ENCODE measurements around the gene ZBTB7C.
A peak's percentile ranks its signal among the peaks of the same experiment; 100 is the strongest.

The ZBTB7C gene

DNA sequence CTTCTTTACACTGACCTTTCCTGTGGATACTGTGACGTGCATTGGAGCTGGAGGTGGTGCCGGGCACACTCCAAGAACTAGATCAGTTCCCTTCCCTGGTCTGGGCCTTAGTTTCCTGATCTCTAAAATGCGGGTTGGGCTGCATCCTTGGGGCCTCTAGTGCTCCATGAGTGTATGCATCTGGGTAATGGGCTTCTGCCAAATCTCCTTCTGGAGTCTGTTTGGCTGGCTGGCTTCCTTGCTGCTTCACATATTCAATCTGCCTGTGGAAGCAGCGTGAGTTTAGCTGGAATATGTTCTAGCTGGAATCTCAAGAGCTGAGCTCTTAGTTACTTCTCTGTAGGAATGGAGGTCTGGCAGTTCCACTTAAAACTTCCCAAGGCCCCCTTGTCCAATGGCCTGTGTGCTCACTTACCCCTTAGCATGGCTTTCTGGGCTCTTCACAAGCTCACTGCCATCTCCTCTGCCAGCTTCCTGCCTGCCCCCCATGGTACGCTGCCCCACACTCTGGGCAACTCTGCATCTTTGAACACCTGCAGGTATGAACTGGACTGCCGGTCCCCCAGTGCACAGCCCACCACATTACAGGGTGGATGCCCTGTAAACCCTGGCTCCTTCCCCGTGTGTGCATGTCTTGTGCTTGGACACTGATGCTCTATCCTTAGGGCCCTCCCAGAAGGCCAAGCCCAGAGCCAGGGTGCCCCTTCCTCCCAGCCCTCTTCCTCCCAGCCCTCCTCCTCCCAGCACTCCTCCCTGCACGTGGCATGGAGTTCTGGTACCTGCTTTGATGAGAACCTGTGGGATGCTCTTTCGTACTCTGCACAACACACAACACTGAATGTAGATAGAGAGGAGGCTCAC is 375.2 kb downstream of the ZBTB7C start:
- DNase-seq, result no peak

DNA sequence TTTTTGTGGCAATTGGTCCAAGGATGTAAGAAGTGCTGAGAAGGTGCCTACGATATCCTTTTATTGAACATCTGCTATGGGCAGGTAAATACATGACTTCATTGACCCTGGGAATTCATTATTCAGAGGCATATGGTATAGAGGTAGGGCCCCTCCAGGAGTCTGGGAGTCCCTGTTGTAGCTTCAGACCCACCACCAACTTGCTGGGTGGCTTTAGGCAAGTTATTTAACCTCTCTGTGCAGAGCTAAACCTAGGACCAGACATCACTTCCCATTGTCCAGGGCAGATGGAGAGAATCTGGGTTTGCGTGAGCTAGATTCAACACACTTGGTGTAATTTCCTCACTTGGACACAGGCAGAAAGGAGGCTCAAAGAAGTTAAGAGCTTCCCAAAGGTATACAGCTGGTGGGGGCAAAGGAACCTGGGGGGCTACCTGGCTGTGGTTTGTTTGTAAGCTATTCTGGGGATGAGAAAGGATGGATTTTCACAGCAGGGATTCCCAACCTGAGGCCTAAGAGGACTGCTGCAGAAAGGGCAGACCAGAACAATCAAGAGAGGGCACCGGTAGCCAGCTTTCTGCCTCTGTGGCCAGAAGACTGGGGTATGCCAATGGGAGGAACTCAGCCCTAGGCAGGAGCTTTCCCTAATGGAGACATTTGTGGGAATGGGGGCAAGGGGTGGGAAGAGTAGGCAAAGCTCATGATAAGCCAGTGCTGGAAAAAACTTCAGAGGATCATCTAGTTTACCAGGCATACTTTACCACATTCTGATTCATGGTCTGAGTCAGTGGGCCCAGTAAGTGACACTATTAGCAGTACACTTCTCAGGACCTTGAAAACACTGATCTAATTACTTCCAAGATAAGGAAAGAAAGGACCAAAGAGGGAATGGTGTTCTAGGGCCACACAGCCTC is 376.1 kb downstream of the ZBTB7C start:
- no peak for DNase-seq

DNA sequence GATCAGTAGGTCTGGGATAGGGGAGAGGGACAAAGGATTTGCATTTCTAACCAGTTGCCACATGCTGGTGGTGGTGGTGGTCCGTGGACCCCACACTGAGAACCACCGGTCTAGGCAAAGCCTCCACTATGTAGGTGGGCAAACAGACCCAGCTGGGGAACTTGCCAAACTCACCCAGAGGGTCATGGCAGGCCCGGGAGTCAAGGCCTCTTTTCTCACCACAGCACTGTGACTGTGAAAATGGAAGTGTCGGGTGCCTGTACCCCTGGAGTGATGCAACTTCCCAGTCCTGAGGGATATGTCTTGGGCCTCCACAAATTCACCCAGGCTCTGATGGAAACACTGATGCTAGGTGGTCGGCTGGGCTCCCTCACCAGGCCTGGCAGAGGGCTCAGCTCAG is 377.5 kb downstream of the ZBTB7C start:
- DNase-seq, result no peak

DNA sequence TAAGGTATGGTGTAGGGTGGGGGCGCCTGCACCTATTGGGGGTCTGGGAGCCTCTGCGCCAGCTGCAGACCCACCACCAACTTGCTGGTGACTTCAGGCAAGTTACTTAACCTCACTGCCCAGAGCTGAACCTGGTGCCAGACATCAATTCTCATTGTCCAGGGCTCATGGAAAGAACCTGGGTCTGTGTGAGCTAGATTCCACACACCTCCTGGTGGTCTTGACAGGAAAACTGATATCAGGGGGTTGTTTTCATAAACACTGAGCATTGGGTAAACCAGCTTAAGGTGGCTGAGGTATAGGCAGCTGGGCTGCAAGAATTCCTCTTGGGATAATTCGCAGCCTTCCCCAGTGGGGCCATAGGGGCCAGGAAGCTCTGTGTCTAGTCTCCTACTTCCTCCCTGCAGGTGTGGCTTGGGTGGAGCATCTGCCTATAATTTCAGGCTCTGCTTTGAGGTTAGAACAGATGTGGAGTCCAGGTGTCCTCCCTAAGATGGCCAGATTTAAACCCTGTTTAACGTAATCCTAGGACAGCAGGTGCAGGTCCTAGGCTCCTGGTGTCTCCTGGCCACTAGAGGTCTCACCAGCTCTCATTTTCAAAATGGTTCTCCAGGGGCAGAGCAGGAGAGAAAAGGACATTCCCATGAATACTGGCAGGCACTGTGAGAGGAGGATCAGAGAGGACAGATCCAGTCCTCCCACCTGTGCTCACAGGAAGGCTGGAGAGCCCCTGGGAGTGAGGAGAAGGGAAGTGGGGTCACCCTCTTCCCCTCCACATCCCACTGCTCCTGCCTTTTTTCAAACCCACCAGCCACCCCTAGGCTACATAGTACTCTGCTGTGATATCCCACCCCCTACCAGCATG is 378.3 kb downstream of the ZBTB7C start:
- peak in 3 of 4 experiments; percentile 38 to 57 (median 57) for DNase-seq

GRCh38 chr18:48029296-48029986 is 379.7 kb downstream of the ZBTB7C start:
- no peak for DNase-seq

DNA sequence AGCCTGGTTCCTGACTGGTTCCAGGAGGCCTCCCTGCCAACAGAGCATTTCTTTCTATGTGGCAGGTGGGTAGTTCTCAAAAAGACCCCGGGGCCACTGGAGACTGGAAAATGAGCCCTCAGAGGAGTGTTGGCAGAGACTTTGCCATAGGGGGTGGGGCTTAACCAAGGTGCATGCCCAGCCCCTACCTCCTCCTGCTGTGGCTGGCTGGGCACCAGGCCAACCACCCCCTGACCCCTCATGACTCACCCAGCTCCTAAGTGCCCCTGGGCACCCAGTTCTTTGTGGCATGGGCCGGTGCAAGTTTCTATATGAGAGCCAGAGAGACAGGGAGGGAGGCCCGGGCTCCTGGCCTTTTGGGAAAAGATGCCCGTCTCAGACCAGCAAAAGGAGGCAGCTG is 380.5 kb downstream of the ZBTB7C start:
- DNase-seq, result no peak

DNA sequence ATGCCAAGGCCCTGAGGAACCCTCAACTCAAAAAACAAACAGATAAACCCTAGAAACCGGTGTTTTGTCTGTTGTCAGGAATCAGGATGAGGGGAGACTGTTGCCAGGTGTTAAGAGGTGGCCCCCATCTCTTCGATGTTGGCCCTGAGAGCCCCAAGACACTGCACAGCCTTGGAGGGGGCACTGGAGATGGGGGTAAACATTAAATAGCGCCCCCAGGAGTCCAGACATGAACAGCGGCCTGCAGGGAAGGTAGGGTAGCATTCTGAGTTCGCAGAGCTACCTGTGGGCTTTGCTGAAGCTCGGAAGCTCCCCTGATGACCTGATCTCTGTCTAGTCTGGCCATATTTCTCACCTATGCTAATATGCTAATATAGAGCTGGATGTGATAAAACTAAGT is 381.1 kb downstream of the ZBTB7C start:
- no peak for DNase-seq

- DNase-seq, result no peak
Measured at GRCh38 chr18:48027401-48027963, 381.7 kb downstream of the ZBTB7C start.

GRCh38 chr18:48026216-48026615 is 383.0 kb downstream of the ZBTB7C start:
- no peak for DNase-seq

DNA sequence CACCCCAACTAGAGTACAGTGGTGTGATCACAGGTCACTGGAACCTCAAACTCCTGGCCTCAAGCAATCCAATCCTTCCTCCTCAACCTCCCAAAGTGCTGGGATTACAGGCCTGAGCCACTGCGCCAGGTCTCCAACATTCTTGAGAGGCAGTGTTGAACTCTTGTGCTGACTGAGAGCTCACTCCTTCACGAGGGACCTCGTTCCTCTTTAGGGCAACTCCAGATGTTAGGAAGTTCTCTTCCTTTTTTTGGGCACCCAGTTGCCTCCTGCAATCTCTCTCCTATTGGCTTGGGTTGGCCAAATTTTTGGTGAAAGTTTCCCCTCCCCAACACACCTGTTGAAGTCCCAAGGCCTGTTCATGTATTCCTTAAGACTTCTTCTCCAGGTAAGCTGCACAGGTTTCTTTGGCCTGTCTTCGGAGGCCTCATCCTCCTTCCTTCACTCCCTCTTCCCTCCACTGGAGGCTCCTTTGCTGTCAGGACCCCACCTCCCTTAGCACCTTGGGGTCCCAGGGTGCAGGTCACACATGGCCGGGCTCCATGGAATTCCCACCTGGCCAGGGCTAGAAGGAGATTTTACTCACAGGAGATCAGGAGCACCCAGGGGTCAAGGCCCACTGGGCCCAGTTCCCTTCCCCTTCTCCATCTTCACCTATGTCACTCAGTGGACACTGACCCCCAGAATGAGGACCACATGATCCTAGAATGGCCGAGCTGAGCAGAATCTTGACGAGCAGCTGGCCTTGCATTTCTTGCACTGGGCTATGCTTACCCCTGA is 384.1 kb downstream of the ZBTB7C start:
- DNase-seq, result peak; percentile 21 to 61 (median 49)

DNA sequence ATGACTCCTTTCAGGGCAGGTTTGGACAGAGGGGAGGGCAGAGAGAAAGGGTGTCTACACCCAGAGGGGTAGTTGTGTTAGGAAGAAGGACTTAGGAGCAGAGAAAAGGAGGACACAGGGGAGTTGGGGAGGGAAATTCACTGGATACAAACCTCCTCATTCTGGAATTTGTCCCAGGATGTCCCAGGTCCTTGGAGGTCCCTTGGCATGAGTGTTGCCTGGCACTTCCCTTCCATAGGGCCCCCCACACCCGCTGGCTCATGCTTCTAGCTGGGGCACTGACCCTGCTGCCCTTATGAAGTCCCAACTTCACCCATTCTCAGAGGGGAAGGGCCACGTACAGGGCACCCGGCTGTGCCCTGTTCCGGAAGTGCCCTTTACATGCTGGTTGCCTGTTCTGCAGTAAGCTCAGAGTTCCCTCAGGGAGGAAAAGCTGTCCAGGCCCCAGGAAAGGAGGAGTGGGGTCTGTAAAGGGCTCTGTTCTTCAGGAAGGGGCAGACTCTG is 385.1 kb downstream of the ZBTB7C start:
- no peak for DNase-seq

- DNase-seq, result peak; percentile 37 to 54 (median 48)
Measured at GRCh38 chr18:48023334-48024008, 385.7 kb downstream of the ZBTB7C start.

DNA sequence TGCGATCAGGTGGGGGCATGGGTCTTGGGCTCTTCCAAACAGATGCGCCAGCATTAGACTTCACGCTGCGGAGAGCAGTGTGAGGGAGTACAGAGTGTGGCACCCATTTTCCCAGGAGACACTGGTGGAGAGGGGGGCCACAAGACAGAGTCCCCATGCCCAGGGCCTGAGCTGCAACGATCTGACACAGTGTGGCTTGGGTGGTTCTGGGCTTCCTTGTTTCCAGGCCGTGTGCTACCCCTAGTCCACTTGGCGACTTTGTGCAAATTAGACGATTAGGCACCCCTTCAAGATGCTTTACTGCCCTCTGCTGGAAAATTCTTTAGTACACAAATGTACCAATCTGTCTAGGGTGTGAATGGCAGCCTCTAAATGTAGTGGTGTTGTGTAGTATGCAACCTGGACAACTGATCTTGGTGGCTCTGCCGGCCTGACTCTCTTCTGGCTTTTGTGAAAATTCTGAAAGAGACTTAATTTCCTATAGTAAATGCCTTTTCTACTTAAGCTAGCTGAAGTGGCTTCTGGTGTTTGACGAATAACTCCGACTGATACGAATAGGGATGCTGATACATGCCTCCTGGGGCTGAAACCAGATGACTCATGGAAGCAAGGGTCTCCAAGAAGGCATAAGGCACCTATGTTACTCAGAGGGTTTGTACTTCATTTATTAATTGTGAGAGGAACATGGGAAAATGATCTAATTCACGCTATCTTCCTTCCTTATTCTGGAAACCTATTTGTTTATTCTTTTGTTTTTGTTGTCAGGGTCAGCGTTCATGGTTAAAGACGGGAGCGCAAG is 386.5 kb downstream of the ZBTB7C start:
- peak; percentile 85 to 95 (median 88) for DNase-seq

- DNase-seq, result no peak
Measured at GRCh38 chr18:48022021-48022420, 387.2 kb downstream of the ZBTB7C start.

DNA sequence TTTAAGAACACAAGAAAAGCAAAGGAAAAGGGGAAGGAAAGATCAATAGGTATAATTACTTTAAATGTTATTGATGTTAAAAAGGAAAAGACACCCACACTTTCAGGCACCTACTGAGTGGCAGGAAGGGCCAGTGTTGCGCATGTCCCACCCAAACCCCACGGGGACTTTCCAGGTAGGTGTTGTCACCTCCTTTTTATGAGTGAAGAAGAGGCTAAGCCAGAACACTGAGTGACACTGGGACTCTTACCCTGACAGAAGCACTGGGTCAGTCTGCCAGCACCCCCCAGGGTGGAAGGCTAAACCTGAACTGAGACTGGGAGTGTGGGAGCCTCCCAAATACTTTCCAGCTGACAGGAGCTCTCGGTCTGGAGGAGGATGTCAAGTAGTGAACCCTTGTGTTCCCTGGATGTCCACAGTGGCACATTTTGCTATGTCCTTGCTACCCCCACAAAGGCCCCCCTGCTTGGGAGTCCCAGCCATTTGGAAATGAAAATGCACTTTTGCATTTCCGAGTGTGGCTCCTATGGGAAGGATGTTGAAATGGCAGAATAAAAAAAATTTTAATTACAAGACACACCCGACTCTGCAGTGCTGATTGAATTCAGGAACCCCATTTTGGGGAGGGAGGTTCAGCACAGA is 387.8 kb downstream of the ZBTB7C start:
- no peak for DNase-seq

DNA sequence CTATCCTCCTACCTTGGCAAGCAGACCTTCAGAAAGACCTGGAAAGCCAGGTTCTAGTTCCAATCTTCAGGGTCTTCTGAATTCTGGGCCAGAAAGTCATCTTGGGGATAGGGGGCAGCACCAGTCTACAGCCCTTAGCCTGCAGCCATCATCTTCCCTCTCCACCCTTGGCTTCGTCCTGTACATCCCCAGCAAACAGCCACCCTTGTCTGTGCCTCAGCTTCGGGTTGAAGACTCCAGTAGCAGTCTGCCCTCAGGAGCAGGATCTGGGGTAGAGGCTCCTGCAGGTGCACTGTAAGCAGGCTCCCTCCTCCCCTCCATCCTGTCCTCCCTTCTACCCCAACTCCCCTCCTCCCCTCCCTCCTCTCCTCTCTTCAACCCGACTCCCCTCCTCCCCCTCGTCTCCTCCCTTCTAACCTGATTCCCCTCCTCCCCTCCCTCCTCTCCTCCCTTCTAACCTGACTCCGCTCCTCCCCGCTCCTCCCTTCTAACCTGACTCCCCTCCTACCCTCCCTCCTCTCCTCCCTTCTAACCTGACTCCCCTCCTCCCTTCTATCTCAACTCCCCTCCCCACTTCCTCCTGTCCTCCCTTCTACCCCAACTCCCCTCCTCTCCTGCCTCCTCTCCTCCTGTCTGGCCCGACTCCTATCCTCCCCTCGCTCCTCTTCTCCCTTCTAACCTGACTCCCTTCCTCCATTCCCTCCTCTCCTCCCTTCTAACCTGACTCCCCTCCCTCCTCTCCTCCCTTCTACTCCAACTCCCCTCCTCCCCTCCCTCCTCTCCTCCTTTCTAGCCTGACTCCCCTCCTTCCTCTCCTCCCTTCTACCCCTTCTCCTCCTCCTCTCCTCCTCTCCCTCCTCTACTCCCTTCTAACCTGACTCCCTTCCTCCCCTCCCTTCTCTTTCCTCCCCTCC is 388.6 kb downstream of the ZBTB7C start:
- DNase-seq, result no peak
